Aorta (tissue), 5 donors: ENCODE results near the gene SLC25A48. TPM values are rescaled to one million over a fixed set of nuclear protein-coding genes. Genes with fewer than 3 reads are reported as not detected.
"Not testable (repeated sequence)": the region's sequence is repeated elsewhere in the genome, so short reads cannot be mapped to it uniquely, and the experiment has no call there.

Source experiments
- ATAC-seq: fragments of 200-7000 bp; cut with Tn5 transposase; one replicate; pipeline ENCODE4 v1.9.1; 2022; ENCODE audit warnings: moderate library complexity; ENCODE audit not compliant: low FRiP score
- DNase-seq, 2 donors: peaks; one replicate each; pipeline ENCODE4 v3.0.0-alpha.2; 2020
- H3K27ac ChIP-seq, 2 donors: one replicate each; pipeline ENCODE4 v1.5.1; 2013; ENCODE audit warnings: low read length in 2 of 2, mild to moderate bottlenecking in 2 of 2, moderate library complexity in 2 of 2, control low read depth in 1 of 2, inconsistent platforms in 1 of 2, low read depth in 1 of 2
- H3K27me3 ChIP-seq, 2 donors: one replicate each; pipeline ENCODE4 v1.6.1; 2013; ENCODE audit warnings: control low read depth in 1 of 2, low read length in 1 of 2, mild to moderate bottlenecking in 1 of 2, moderate library complexity in 1 of 2; ENCODE audit not compliant: insufficient read depth in 2 of 2, control insufficient read depth in 1 of 2
- H3K36me3 ChIP-seq, 2 donors: one replicate each; pipeline ENCODE4 v1.6.1; 2013; ENCODE audit warnings: control low read depth in 1 of 2, low read length in 1 of 2, mild to moderate bottlenecking in 1 of 2; ENCODE audit not compliant: insufficient read depth in 2 of 2, control insufficient read depth in 1 of 2
- H3K4me1 ChIP-seq, 2 donors: one replicate each; pipeline ENCODE4 v1.6.1; 2013; ENCODE audit warnings: low read length in 2 of 2, control low read depth in 1 of 2, mild to moderate bottlenecking in 1 of 2, moderate library complexity in 1 of 2; ENCODE audit not compliant: insufficient read depth in 2 of 2, control insufficient read depth in 1 of 2
- H3K4me3 ChIP-seq, 2 donors: one replicate each; pipeline ENCODE4 v1.5.1; 2013; ENCODE audit warnings: low read length in 2 of 2, control low read depth in 1 of 2, mild to moderate bottlenecking in 1 of 2
- H3K9me3 ChIP-seq: one replicate; pipeline ENCODE4 v1.6.1; 2013; ENCODE audit warnings: mild to moderate bottlenecking, low read length; ENCODE audit not compliant: control insufficient read depth
- WGBS, 2 donors: extraction: QIAGEN DNeasy Blood & Tissue Kit; methylation state at CpG; one replicate each; pipeline ENCODE4 v1.1.7; 2013; 5-methylcytosine and 5-hydroxymethylcytosine counted together
- intact Hi-C, 2 donors: fragments of 100-400 bp; cut with DNase I; formaldehyde crosslinking; loops; one replicate each; pipeline versions ENCODE4 v1.14.2 to v1.15.0; 2022
- polyA plus RNA-seq, 2 donors: library from polyadenylated mRNA; stranded (reverse); fragments of 200-250 nt; gene quantifications; one replicate each; pipeline ENCODE4 v1.2.3, GENCODE V29; 2013
- total RNA-seq, 2 donors: library from RNA; stranded (reverse); fragmentation: NEBNext Ultra II Directional; extraction: Animal tissue kit (Norgen Biotek cat#: 25700); gene quantifications; one replicate each; pipeline ENCODE4 v1.2.1, GENCODE V29; 2021
- donor health status: healthy with polysubstance abuse.
- donor health status: Bipolar disorder and iron deficiency.
- donor health status: DM: no; HTN: no; CAD: no.
- donor health status: DM: no; HTN: no; CAD: no.
- donor health status: DM: yes; HTN: yes; CAD: no.

SLC25A48 gene
- total and polyA plus RNA-seq, 4 donors: 0.42 to 1.1 TPM; not detected in 2

DNA sequence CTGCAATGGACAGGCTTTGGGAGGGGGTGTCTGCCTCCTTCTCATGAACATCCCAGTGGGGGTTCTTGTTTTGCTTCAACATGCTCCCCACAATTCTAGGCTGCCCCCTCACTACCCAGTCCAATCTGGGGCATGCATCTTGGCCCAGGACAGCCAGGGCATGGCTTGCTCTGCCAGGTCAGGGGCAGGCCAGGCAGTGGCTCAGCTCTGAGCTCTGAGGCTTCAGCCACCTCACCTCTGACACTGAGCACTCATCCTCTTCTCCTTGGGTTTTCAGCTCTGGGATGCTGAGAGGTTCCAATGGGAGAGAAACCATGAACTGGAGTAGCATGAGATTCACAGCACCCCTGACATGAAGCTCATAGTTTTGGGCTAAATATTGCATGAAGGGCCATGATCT is 11.8 kb downstream of the SLC25A48 start:
- H3K4me3 ChIP-seq: no peak overlapping the region
- no peak for DNase-seq
- intact Hi-C loops: no loop called here
- ATAC-seq: no peak
- H3K4me1 ChIP-seq: no peaks in the 10 kb centered on the region
- H3K27me3 ChIP-seq: no peaks in the 10 kb centered on the region
- H3K36me3 ChIP-seq: no peaks in the 10 kb centered on the region
- H3K9me3 ChIP-seq: no peaks in the 10 kb centered on the region
- H3K27ac ChIP-seq: no peak overlapping the region

DNA sequence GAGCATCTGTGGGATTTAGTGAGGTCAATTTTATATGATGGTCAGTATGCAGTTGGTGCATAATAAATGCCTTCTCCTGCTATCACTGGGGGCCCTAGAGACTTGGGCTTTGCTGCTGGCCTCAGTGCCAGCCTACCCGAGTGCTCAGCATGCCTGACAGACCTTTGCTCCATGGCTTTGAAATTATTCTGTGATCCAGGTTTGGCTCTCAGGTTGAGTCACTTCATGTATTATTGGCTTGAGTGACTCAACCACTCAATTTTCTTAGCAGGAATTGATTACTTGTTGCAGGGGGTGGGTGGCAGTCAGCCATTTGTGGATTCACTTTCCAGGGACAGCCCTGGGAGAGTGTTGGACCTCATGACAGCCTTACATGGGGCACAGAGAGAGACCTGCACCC is 13.5 kb downstream of the SLC25A48 start:
- Histone ChIP-seq H3K9me3 (no peaks in the 10 kb centered on the region), H3K4me3 (no peak overlapping the region), H3K27me3 (no peaks in the 10 kb centered on the region), H3K27ac (no peak overlapping the region), H3K36me3 (no peaks in the 10 kb centered on the region), H3K4me1 (no peaks in the 10 kb centered on the region)
- intact Hi-C loops: no loop called here
- WGBS, 2 donors: 76 to 86% methylated on average over 1 of the region's 1 CpG
- DNase-seq (no peak), ATAC-seq (no peak)

DNA sequence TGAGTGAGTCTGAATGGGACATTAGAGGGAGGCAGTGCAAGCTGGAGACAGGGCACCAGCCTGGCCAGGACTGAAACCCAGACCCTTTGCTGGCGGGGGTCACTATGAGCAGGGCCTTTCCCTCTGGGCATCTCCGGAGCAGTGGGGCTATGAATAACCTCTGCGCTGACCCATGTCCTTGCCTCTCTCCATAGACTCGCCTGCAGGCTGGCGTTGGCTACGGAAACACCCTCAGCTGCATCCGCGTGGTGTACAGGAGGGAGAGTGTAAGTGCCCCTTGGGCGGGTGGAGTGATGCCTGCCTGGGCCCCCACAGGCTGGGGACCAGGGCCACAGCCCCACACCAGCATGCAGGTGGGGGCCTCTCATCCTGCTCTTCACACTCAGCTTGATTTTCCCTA is 15.8 kb downstream of the SLC25A48 start:
- Histone ChIP-seq H3K4me3 (no peak overlapping the region), H3K9me3 (no peaks in the 10 kb centered on the region), H3K27me3 (no peaks in the 10 kb centered on the region), H3K4me1 (no peaks in the 10 kb centered on the region), H3K27ac (no peak overlapping the region), H3K36me3 (no peaks in the 10 kb centered on the region)
- DNase-seq: no peak
- no peak for ATAC-seq
- intact Hi-C loops: no loop called here
- 68 to 74% methylated on average over 9 of the region's 9 CpGs for WGBS, 2 donors

DNA sequence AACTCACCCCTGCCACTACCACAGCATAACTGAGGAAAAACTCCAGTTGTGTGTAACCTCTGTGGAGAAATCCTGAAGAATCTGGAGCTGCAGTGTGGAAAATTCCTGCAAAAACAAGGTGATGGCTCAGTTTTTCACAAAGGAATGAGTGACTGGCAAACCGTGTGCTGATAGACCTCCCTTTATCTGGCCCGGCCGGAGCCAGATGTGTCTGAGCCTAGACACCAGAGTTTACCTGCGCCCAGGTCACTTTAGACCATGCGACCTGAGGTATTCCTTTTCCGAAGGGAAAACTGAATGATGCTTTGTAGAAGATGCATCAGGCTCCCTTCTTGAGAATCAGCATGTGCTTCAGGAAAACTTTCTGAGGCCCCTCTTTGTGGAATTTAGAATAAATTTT is 16.2 kb downstream of the SLC25A48 start:
- Histone ChIP-seq H3K27ac (no peak overlapping the region), H3K36me3 (no peaks in the 10 kb centered on the region), H3K4me3 (no peak overlapping the region), H3K4me1 (no peaks in the 10 kb centered on the region), H3K27me3 (no peaks in the 10 kb centered on the region), H3K9me3 (no peaks in the 10 kb centered on the region)
- intact Hi-C loops: no loop called here
- ATAC-seq: no peak
- WGBS, 2 donors: 85 to 91% methylated on average over 6 of the region's 6 CpGs
- DNase-seq: no peak

DNA sequence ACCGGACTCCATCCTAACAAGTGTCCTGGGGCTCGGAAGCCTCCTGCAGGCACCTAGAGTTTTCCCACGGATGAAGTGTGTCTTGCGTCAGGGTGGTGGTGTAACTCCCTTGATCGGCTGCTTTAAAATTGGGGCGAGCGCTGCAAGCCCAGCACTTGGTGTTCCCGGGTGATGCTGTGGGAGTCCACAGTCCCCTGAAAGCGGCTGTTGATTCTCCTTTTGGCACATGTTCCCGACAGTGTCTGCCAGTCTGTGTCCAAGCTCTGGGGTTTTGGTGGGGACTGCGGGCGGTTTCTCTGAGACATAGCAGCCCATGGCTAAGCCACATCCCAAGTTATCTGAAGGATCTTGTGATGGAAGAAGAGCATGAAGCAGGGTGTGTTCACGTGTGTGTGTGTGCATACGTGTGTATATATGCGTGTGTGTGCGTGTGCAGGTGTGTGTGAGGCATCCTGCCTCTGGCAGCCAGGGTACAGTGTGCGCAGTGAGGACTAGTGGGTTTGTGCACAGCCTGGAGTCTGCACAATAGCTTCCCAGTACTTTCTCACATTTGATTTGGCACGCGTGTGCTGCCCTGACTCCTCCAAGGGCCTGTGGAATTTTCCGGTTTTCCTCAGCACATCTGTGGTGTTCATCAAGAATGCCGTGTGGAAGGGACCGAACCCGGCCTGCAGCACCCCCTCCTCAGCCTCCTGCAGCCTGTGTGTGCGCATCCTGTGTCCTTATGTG is 16.9 kb downstream of the SLC25A48 start:
- no peak overlapping the region for H3K27ac ChIP-seq
- 78 to 79% methylated on average over 24 of the region's 24 CpGs for WGBS, 2 donors
- intact Hi-C loops: no loop called here

DNA sequence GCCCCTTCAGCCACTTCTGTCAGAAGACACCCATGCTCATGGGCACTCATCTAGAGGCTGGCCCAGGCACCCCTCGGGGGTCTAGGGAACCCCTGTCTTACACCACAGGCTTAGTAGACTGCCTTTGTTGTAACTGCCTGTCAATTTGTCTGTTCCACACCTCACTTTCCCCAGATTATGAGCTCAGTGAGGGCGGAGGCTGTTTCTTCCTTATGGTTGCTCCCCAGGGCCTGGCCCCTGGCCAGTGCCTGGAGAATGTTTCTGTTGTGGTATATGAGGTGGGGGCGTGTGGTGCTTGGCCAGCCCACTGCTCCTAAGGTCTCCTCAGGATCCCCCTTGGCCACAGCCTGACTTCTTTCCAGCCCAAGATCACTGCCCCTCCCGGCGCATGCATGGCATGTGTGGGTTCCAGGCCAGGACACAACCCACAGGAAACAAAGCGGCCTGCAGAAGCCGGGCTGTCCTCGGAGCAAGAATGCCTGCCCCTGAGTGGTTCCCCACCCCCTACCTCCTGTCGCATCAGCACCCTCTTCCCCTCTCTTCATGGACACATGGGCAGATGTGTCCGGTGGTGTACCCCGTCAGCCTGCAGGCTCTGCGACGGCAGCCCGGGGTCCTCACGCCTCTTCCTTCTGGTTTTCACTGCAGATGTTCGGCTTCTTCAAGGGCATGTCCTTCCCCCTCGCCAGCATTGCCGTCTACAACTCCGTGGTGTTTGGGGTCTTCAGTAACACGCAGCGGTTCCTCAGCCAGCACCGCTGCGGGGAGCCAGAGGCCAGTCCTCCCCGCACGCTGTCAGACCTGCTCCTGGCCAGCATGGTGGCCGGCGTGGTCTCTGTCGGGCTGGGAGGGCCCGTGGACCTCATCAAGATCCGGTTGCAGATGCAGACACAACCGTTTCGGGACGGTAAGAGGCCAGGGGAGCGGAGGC is 17.7 kb downstream of the SLC25A48 start:
- 86% methylated on average over 33 to 34 of the region's 34 CpGs for WGBS, 2 donors
- no peaks in the 10 kb centered on the region for H3K36me3 ChIP-seq
- H3K27me3 ChIP-seq: no peaks in the 10 kb centered on the region
- ATAC-seq: no peak
- DNase-seq: no peak
- H3K4me1 ChIP-seq: no peaks in the 10 kb centered on the region
- H3K4me3 ChIP-seq: no peak overlapping the region
- intact Hi-C loops: no loop called here
- H3K9me3 ChIP-seq: peaks cover 2% of the 10 kb centered on the region
- no peak overlapping the region for H3K27ac ChIP-seq

More for the DNA sequence above, 16.9 kb downstream of the SLC25A48 start:
- ATAC-seq: no peak
- no peak for DNase-seq
- H3K36me3 ChIP-seq: no peaks in the 10 kb centered on the region
- H3K9me3 ChIP-seq: no peaks in the 10 kb centered on the region
- no peaks in the 10 kb centered on the region for H3K4me1 ChIP-seq
- no peak overlapping the region for H3K4me3 ChIP-seq
- H3K27me3 ChIP-seq: no peaks in the 10 kb centered on the region

DNA sequence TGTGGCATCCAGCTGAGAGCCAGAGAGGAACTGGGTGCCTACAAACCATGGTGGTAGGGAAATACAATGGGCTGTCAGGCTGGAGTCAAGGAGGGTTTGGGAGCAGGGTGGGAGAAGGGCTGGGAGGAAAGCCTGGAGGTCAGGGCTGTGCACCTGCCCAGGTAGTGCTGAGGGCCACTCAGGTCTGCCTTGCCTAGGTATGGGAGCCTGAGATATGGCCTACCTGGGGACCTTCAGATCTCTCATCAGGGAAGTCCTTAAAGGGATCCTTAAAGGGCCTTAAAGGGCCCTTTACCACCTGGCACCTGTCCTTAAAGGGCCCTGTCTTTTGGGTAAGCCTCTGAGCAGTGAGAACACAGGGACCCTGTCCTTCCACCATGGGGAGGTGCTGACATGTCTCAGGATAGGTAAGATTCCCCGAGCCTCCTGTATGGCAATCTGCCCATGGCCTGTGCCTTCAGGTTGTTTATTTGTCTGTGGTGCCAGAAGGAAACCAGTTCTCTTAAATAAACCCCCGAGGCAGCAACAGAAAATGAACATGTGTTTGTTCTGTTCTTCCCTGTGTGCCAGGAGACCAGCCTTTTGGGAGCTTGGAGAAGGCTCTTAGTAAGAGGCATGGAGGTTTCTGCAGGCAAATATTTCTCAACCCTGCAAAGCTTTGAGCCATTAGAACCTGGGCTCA is 23.3 kb downstream of the SLC25A48 start:
- Histone ChIP-seq H3K9me3 (peaks cover 2% of the 10 kb centered on the region), H3K27ac (no peak overlapping the region), H3K36me3 (no peaks in the 10 kb centered on the region), H3K27me3 (no peaks in the 10 kb centered on the region), H3K4me3 (no peak overlapping the region), H3K4me1 (no peaks in the 10 kb centered on the region)
- WGBS, 2 donors: 51 to 66% methylated on average over 2 of the region's 2 CpGs
- intact Hi-C loops: no loop called here
- ATAC-seq (no peak), DNase-seq (no peak)

DNA sequence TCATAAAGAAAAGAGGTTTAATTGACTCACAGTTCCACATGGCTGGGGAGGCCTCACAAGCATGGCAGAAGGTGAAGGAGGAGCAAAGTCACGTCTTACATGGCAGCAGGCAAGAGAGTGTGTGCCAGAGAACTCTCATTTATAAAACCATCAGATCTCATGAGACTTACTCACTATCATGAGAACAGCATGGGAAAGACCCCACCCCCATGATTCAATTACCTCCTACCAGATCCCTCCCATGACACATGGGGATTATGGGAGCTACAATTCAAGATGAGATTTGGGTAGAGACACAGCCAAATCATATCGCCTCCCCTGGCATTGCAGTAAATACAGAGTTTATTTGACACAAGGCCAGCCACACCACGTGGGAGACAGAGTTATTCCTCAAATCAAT is 24.7 kb downstream of the SLC25A48 start:
- H3K4me3 ChIP-seq, H3K27ac ChIP-seq, ATAC-seq, DNase-seq, H3K4me1 ChIP-seq, H3K9me3 ChIP-seq, H3K36me3 ChIP-seq, H3K27me3 ChIP-seq, intact Hi-C loops: not testable (repeated sequence)
- 49 to 61% methylated on average over 3 of the region's 3 CpGs for WGBS, 2 donors
